Lower leg skin (tissue), 4 donors: ENCODE measurements around the gene ZSWIM4. TPM values are rescaled to one million over a fixed set of nuclear protein-coding genes. Genes with fewer than 3 reads are reported as not detected.

ENCODE experiments used
- DNase-seq, 2 donors: peaks; one replicate each; pipeline ENCODE4 v3.0.0-alpha.2; 2019; ENCODE audit warnings: low spot score in 2 of 2
- H3K4me3 ChIP-seq: fragments of 200-600 bp; sonication (generic); 2 replicates; pipeline ENCODE4 v1.5.1; 2017; ENCODE audit warnings: mild to moderate bottlenecking, low read depth; ENCODE audit not compliant: poor library complexity, severe bottlenecking
- POLR2A ChIP-seq, 2 donors: fragments of 450-650 bp; IDR thresholded peaks; one replicate each; pipeline ENCODE4 v1.6.1; 2016 to 2017; ENCODE audit warnings: antibody characterized with exemption in 2 of 2, mild to moderate bottlenecking in 1 of 2, moderate library complexity in 1 of 2
- WGBS, 2 donors: methylation state at CpG; one replicate each; pipeline ENCODE4 v1.1.5; 2018; 5-methylcytosine and 5-hydroxymethylcytosine counted together
- intact Hi-C: fragments of 100-400 bp; cut with DNase I; formaldehyde crosslinking; loops from one replicate; pipeline ENCODE4 v1.15.0; 2023; ENCODE audit warnings: low total_unique reads
- total RNA-seq, 4 donors: library from RNA; depleted of rRNA; stranded (reverse); fragments of >200 nt; gene quantifications; one replicate each; pipeline ENCODE4 v1.1.0, GENCODE V29; 2016
- TF ChIP-seq, protein P1 (sequence below), 3 donors: fragments of 450-650 bp; IDR thresholded peaks; one replicate each; pipeline ENCODE4 v1.5.1; 2016; ENCODE audit warnings: antibody characterized with exemption in 3 of 3, mild to moderate bottlenecking in 3 of 3, moderate library complexity in 2 of 3

ZSWIM4 gene
- total RNA-seq, 4 donors from 2014 or later, result 22.3 to 29.9 (median 23.3) TPM

DNA sequence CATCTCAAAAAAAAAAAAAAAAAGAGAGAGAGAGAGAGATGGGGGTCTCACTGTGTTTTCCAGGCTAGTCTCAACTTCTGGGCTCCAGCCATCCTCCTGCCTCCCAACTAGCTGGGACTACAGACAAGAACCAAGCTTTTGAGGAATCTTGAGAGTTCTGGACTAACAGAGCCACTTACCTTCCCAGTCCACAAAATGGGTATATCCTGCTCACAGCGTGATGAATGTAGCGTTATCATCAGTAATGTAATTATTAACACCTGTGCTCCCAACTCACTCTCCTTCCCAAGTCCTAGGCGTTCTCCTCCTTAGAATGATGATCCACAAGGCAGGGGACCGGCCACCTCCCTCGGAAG is 77.1 kb downstream of the ZSWIM4 start:
- intact Hi-C loops, result no loop called here
- no peak overlapping the region for H3K4me3 ChIP-seq
- no peak for DNase-seq
- WGBS, 2 donors, result 41 to 53% methylated on average over 5 of the region's 5 CpGs
- no peak for TF ChIP-seq POLR2A (IDR thresholded peaks at IDR 0.05)
- TF ChIP-seq, protein P1, sequence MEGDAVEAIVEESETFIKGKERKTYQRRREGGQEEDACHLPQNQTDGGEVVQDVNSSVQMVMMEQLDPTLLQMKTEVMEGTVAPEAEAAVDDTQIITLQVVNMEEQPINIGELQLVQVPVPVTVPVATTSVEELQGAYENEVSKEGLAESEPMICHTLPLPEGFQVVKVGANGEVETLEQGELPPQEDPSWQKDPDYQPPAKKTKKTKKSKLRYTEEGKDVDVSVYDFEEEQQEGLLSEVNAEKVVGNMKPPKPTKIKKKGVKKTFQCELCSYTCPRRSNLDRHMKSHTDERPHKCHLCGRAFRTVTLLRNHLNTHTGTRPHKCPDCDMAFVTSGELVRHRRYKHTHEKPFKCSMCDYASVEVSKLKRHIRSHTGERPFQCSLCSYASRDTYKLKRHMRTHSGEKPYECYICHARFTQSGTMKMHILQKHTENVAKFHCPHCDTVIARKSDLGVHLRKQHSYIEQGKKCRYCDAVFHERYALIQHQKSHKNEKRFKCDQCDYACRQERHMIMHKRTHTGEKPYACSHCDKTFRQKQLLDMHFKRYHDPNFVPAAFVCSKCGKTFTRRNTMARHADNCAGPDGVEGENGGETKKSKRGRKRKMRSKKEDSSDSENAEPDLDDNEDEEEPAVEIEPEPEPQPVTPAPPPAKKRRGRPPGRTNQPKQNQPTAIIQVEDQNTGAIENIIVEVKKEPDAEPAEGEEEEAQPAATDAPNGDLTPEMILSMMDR (IDR thresholded peaks at IDR 0.05), result no peak

GRCh38 chr19:13872695-13873389 is 77.6 kb downstream of the ZSWIM4 start:
- DNase-seq, result no peak
- intact Hi-C loops, result no loop called here
- 4 to 5% methylated on average over 25 to 35 of the region's 45 CpGs for WGBS, 2 donors
- TF ChIP-seq, protein P1 (IDR thresholded peaks at IDR 0.05), result no peak
- no peak for TF ChIP-seq POLR2A (IDR thresholded peaks at IDR 0.05)
- H3K4me3 ChIP-seq, result peak overlapping the region; percentile 8

GRCh38 chr19:13873834-13874515 is 78.7 kb downstream of the ZSWIM4 start:
- intact Hi-C loops, result no loop called here
- H3K4me3 ChIP-seq, result no peak overlapping the region
- no peak for DNase-seq
- TF ChIP-seq, protein P1 (IDR thresholded peaks at IDR 0.05), result no peak
- no peak for TF ChIP-seq POLR2A (IDR thresholded peaks at IDR 0.05)
- WGBS, 2 donors, result 48 to 52% methylated on average over 32 to 35 of the region's 35 CpGs

GRCh38 chr19:13875824-13876223 is 80.6 kb downstream of the ZSWIM4 start:
- no peak overlapping the region for H3K4me3 ChIP-seq
- TF ChIP-seq, protein P1 (IDR thresholded peaks at IDR 0.05), result no peak
- TF ChIP-seq POLR2A (IDR thresholded peaks at IDR 0.05), result no peak
- DNase-seq, result no peak
- 89 to 97% methylated on average over 5 of the region's 5 CpGs for WGBS, 2 donors
- intact Hi-C loops, result no loop called here

- no peak within 1 kb of the TSS for H3K4me3 ChIP-seq
- no peak for DNase-seq
- intact Hi-C loops, result no loop called here
- 53 to 71% methylated on average over 5 of the region's 5 CpGs for WGBS, 2 donors
- no peak for TF ChIP-seq POLR2A (IDR thresholded peaks at IDR 0.05)
- TF ChIP-seq, protein P1 (IDR thresholded peaks at IDR 0.05), result no peak
Measured at GRCh38 chr19:13876834-13877233, 81.6 kb downstream of the ZSWIM4 start, which contains the start of gene NANOS3. TSS of gene NANOS3 (plus strand) at chr19:13877134. CDS start at chr19:13877249, 115 bp downstream.
